Endothelial cell of hepatic sinusoid (primary cell): ENCODE data around the gene COMMD2.

Source experiments
- in situ Hi-C: cut with HindIII; loops from 2 replicates; pipeline ENCODE4 v1.10.0; 2017; ENCODE audit warnings: low sequenced_read_pairs

COMMD2 gene

GRCh38 chr3:149713730-149714654 is 38.3 kb downstream of the COMMD2 start:
- in situ Hi-C loops: no loop called here

GRCh38 chr3:149706905-149707304 is 45.4 kb downstream of the COMMD2 start:
- in situ Hi-C loops: no loop called here

GRCh38 chr3:149705416-149705815 is 46.9 kb downstream of the COMMD2 start:
- in situ Hi-C loops: no loop called here

GRCh38 chr3:149703466-149703865 is 48.8 kb downstream of the COMMD2 start:
- in situ Hi-C loops: no loop called here

- in situ Hi-C loops: no loop called here
These were observed 49.4 kb downstream of the COMMD2 start for GRCh38 chr3:149702691-149703441.

- in situ Hi-C loops: no loop called here
These were observed 50.3 kb downstream of the COMMD2 start for GRCh38 chr3:149701977-149702350.

GRCh38 chr3:149701206-149701976 is 50.9 kb downstream of the COMMD2 start:
- in situ Hi-C loops: no loop called here
